CD4-positive, alpha-beta T cell treated with Interleukin-15 for 1 hour (primary cell): ENCODE results near the gene PGM3.
"Not testable (repeated sequence)": the region's sequence is repeated elsewhere in the genome, so short reads cannot be mapped to it uniquely, and the experiment has no call there.

ENCODE experiments used
- DNase-seq: peaks from one replicate; pipeline ENCODE4 v3.0.0-alpha.2; 2020

Gene PGM3, protein sequence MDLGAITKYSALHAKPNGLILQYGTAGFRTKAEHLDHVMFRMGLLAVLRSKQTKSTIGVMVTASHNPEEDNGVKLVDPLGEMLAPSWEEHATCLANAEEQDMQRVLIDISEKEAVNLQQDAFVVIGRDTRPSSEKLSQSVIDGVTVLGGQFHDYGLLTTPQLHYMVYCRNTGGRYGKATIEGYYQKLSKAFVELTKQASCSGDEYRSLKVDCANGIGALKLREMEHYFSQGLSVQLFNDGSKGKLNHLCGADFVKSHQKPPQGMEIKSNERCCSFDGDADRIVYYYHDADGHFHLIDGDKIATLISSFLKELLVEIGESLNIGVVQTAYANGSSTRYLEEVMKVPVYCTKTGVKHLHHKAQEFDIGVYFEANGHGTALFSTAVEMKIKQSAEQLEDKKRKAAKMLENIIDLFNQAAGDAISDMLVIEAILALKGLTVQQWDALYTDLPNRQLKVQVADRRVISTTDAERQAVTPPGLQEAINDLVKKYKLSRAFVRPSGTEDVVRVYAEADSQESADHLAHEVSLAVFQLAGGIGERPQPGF

DNA sequence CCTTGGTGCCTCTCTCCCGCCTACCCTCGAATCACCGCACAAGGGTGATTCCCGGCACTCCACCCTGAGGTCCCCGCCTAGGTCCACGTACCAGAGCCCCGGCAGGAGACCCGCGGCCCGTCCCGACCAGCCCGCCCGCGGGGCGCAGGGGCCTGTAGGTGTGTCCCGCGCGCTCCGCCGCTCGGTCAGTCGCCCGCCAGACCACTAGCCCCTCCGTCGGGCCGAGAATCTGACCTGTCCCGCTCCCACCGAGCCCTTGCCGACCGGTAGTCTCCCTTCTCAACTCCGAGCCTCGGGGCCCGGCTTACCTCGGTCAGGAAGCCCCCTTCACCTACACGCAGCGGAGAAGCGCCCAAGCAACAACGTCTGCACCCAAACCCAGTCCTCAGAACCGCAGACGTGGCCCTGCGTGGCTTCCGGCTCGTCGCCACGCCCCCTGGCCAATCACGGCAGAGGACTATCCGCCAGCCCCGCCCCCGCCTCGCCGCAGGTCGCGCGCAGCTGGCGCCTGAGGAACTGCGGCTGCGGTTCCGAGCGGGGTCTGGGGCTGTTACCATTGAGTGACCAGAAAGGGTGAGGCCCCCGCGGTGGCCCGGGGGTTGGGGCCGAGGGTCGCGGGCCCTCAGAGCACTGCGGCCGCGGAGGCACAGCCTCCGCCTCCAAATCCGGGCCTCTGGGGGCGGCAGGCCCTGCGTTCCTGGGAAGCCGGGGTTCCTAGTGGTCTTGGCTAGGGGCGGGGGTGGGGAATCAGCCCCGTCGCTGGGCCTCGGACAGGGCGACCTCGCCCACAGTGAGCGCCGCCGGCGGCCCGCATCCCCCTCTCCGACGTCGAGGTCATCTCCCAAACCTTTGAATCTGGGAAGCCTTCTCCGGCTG, at the start of gene PGM3, which contains the start of gene RWDD2A:
Gene PGM3 (minus strand): TSS at position 395 of the 876 bp plus-strand sequence. CDS start 2,253 bp downstream, outside the sequence.
Gene RWDD2A (plus strand): TSS at position 487 of the 876 bp plus-strand sequence. CDS start 1,095 bp downstream, outside the sequence.
- peak; percentile 91 for DNase-seq

DNA sequence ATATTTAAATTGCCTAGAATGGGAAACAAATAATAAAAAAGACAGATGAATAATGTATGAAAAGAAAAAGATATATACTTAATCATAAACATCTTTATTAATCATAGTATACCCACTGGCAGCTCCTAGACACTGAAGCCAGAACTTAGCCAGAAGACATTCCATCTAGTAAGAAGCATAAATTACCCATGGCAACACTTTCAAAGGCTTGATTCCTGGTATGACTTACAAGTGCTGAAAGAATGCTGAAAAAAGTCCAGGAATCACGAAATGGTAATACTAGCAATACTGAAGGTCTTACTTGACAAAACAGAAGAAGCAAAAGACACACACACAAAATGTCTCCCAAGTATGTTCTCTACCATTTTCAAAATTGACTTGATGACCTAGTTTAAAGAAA, 38.1 kb upstream of the PGM3 start:
- DNase-seq: no peak

DNA sequence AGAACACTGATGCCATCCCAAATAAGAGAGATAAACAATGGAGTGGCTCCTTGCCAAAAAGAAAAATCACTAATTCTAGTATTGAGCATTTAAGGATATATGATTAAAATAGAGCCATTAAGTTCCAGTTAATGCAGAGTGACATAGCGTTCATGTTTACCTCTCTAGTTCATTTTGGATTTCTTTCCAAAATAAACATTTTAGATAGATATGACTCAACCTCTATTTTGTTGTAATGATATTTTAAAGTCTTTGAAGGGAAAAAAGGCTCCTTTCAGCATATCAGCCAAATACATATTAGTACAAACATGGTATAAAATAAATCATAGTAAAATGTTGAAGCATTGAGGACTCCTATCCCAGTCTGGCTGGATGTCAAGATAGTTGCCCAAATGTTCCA, 33.5 kb upstream of the PGM3 start:
- no peak for DNase-seq

DNA sequence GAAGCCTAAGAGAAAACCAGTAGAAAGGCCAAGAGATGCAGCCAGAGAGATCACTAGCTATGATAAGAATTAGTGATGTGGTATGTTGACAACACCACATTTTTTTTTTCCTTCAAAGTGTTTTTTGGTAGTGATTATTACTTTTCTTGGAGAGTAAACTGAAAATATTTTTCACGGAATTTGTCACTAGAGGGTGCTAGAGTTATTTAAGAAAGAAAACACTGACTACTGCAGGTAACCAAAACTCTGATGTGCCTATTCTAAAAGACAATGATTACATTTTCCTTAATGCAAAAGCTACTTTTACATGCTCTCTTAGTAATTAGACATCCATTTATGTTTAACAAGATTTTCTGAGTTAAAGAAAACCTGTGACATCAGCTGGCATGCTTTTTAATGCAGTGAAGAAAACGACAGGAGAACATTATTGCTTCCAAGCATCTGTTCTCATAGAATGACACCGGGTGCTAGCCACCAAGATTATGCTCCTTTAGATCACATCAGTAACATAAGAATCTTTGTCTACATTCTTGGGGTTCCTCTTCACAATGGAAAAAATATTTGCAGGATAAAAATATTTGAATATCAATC, 28.9 kb upstream of the PGM3 start:
- DNase-seq: no peak

DNA sequence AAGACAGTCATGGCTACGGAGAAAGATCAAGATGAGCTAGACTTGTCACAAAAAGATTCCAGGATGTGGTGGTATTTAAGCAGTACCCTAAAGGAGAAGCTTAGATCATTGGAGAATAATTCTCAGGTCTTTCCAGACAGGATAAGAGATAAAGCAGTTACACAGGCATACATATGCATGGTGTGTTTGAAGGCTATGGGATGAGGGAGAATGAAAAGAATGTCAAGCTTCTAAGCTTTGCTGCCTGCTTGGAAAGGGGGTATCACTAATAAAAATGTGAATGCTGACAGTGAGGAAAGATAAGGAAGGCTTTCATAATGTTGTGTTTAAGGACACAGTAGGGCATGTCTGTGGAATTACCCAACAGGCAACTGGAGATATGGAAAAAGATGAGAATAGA, 28.2 kb upstream of the PGM3 start:
- DNase-seq: no peak

DNA sequence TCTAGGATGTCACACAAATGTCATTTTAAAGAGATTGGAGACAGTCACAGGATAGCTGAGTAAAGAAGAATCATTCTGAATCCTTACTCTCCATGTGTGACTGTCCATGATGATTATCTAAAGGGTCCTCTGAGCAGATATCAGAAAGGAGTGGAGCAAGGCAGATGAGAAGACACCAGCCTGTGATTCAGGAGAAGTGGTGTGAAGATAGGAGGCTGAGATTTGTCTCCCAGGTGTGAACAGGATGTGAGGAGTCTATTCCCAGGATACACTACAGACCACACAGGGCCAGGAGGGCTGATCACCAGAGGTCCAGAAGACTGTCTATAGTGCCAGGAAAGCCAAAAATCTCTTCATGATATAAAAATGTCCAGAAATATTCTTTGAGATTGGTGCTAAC, 27.1 kb upstream of the PGM3 start:
- no peak for DNase-seq

DNA sequence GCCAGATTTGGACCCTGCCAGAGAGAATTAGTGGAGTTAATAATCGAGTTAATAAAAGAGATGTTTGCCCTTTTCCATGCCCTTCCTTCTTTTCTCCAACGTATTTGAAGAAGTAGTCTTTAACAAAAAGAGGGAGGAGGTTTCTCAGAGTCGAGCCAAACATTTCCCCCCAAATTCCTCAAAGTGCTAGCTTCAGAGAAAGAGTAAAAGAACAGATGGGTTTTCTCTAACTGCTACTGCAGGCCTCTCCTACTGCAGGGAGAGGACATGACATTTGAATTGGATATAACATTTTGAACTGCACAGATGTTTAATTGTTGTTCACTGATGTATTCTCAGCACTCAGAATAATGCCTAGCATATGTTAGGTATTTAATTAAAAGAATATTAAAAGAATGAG, 25.6 kb upstream of the PGM3 start:
- no peak for DNase-seq

DNA sequence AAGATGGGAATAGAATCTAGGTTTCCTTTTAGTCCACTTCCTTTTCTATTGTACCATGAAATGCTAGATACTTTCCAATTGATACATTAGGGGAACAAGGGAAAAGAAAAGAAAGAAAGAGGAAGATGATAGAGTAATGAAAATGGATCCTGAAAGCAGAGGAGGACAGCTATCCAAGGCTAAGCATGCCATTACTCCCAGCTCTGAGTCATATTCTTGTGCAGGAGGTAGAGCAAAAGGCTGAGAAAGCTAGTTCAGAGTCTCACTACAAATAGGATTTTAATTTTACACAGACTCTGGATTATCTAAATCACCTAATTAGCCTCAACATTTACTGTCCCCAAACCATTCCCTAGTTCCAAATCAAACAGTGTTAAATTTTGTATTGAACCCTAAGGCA, 23.7 kb upstream of the PGM3 start:
- DNase-seq: no peak

DNA sequence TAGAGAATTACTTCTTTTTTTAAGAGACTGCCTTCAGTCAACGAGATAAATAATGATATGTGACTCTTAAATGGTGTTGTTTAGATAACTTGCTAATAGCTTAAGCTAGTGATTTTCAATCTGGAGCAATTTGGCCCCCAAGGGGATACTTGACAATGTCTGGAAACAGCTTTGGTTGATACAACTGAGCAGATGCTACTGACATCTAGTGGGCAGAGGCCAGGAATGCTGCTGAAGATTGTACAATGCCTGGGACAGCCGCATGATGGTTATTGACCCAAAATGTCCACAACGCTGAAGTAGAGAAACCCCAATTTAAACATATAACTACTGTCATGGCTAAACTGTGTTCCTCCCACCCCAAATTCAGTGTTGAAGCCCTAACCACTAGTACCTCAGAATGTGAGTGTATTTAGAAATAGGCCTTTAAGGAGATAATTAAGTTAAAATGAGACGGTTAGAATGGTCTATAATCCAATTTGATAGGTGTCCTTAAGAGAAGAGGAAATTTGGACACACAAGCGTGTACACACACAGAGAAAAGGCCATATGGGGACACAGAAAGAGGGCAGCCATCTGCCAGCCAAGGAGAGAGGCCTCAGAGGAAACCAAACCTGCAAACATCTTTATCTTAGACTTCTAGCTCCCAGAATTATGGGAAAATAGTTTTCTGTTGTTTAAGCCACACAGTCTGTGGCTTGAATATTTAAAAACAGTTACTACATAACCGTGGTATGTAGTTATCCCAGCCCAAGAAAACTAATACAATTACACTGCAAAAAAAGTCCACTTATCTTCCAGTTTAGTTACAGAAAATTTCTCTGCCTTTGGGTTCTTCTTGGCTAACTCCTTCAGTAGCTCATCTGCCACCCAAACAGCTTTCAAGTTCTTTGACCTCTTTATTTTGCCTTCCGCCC, 22.3 kb upstream of the PGM3 start:
- DNase-seq: peak; percentile 55

DNA sequence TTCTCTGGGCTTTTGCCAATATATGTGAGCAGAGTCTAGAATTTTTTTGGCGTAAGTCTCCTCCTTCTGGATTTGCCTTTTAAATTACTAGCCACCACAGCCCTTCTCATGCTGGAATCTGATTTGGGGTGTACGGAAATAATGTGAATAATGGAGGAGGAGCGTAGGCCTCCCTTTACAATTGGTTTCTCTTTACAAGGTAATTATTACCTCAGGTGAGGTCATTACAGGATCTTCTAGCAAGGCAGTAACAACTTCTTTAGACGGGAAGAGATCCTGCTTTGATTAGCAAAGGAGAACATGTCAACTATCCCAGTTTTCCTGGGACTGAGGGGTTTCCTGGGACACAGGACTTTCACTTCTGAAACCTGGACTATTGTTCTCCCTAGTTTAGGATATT, 9.0 kb upstream of the PGM3 start:
- no peak for DNase-seq

DNA sequence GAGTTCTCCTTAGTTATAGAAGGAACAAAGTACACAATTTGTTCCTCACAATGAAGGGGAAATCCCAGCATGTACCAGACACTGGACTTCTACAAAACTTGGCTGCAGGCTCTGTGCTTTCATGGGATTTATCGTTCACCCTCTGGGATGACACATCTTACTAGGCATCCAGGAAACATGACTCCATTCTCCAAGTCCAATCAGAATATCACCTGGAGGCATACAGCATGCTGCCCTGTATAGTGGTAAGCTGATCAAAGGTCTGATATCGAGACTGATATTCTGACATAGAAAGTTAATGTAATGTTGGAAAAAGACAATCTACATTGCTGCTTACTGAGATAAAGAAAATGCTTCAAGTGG, 6.8 kb upstream of the PGM3 start:
- DNase-seq: no peak

DNA sequence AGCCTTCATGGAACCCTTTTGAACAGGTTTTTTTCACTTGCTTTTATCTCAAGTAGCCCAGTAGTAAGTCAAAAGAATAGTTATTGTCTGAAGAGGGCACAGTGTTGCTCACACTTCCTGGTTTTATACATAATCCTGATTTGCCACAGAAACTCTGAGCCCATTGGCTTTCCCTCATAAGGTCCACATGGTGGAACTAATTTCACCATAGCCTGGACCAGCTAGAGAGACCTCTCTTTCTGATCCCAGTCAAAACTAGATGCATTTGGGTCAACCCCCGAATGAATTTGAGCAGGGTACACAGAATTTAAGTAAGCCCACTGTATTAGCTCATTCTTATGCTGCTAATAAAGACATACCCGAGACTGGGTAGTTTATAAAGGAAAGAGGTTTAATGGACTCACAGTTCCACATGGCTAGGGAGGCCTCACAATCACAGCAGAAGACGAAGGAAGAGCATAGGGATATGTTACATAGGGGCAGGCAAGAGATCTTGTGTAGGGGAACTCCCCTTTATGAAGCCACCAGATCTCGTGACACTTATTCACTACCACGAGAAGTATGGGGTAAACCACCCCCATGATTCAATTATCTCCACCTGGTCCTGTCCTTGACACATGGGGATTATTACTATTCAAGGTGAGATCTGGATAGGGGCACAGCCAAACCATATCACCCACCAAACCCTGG, 6.3 kb upstream of the PGM3 start:
- no peak for DNase-seq

DNA sequence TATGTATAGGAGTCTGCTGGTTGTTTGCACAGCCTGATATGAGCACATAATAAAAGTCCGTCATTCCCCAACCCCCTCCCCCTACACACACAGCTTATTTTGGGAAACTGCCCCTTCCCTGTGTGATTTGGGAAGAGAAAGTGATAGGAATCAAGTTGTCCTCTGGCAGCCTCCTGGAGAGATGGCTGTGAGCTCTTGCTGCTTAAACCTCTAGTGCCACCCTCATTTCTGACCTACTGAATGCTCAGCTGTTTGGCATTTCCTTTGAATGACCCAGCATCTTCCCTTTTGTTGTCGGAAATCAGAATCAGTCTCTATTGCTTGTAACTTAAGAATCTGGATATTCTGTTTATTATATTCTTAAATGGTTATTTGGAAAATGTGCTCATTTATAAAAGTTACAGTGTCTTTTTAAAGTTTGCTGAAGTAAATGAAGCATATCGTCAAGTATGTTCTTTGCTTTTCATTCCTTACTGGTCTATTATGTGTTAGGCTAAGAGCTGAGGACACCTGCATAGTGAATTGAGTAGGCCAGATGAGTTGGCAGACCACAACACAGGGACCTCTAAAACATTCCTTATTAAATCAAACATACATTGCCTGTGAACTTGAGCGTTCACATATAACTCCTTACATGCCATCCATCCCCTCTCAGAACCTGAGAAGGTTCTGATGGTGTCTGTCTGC, 5.6 kb upstream of the PGM3 start:
- no peak for DNase-seq

DNA sequence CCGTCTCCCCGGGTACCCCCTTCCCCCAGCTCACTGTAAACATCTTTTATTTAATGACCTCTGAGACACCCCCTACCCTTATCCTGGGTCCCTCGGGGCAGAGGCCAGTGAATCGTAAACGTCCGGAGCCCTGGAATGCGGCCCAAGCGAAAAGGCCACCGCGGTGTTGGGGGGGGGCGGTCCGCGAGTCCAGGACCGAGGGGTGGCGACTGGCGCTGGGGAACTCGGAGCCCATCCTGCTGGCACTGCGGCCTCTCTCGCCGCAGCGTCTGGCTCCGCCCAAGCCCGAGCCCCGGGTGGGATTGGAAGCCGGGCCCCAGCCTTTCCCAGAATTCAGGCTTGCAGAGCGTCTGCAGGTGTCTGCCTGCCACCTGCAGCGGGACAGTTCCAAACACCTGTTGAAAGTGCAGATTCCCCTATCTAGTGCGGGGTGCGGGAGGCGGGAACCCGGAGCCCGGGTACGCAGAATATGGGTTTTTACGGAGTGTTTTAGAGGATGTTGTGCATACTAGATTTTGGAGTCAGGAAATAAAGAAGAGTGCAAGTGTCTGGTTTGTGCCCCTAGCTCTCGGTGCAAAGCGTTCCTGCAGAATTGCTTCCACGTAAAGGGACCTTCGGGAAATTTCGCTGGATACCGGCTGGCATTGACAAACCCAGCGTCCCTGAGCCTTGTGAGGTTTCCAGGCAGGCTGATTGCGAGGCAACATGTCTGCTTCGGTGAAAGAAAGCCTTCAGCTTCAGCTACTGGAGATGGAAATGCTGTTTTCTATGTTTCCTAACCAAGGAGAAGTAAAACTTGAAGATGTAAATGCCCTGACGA, 892 bp upstream of the PGM3 start:
- DNase-seq: peak; percentile 16

DNA sequence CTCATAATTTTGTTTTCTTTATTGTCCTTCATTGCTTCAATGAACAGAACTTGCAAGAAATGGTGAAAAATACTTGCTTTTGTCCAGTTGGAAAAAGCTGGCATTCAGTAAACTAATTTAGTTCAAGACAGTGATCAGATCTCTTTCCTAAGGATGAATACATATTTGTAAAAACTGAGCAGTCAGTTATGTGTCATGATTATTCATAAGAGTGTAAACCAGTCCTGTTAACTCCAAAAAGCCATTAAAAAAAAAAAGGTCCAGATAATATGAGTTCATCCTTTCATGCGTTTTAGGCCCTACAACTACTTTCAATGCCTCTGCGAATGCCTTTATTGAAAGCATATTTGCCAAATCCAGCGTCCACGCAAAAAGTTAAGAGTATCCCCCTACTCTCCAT, 609 bp downstream of the PGM3 start:
- DNase-seq: no peak

DNA sequence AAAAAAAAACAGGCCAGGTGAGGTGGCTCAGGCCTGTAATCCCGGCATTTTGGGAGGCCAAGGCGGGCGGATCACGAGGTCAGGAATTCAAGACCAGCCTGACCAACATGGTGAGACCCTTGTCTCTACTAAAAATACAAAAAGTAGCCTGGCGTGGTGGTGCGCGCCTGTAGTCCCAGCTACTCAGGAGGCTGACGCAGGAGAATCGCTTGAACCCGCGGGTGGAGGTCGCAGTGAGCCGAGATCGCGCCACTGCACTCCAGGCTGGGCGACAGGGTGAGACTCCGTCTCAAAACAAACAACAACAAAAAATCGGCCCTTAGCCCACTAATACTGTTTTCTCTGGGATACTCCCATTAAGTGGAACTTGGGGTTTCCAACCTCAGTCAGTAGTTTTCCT, 1.1 kb downstream of the PGM3 start:
- DNase-seq: not testable (repeated sequence)

DNA sequence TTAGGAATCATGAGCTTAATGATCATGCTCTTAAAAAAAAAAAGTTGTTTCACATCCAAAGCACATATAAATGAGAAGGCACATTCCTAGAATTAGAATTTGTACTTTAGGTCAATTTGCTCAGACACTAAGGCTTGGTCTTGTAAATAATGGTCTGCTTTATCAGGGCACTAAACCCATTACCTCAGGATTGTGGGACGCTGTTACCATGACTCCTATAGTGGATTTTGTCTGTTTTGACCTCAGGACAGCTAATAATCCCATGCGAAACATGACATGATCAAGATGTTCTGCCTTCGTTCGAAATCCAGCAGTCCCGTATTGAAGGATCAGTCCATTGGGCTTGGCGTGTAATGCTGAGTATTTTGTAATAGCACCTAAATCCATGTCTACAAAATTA, 2.4 kb downstream of the PGM3 start:
- no peak for DNase-seq

DNA sequence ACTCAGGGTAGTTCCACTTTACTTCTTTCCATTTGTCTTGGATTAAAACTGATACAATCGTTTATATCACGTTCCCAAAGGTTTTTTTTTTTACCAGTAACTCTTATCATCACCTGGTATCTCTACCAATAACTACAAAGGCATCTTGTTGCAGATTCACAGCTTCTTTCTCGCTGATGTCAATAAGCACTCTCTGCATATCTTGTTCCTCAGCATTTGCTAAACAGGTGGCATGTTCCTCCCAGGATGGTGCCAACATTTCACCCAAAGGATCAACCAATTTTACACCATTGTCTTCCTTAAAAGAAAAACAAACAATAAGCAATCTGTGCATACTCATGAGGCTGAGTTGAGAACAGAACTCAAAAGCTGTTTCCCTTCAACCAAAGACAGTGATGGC, 4.6 kb downstream of the PGM3 start:
- no peak for DNase-seq

DNA sequence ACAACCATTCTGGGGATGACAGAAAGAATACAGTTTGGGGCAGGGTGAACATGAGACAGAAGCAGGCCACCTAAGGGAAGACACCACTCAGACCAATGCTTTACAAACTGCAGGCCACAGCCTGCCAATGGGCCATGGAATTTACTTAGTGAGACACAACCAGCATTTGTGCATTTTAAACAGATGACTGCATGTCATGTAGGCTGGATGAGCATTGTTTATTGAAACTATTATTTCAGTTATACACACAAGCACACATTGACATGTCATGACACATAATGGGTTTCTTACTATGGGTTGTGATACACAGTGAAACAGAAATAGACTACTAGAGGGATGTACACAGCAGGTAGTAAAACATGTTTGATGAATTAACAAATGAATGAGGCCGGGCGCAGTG, 8.0 kb downstream of the PGM3 start:
- no peak for DNase-seq
